Smooth muscle cell (in vitro differentiated cells): ENCODE results near the gene LBP. TPM values are rescaled to one million over a fixed set of nuclear protein-coding genes. Genes with fewer than 3 reads are reported as not detected.

ENCODE experiments used
- DNase-seq: peaks from one replicate; lab custom pipeline; 2025; ENCODE audit not compliant: unreplicated experiment; lab: John Stamatoyannopoulos, UW
- H2AFZ ChIP-seq: fragments of 200-600 bp; sonication (generic); 2 replicates; pipeline ENCODE4 v1.6.0; 2016; ENCODE audit warnings: antibody characterized with exemption, low read depth, mild to moderate bottlenecking
- H3F3A ChIP-seq: fragments of 200-600 bp; sonication (generic); 2 replicates; pipeline ENCODE4 v1.6.0; 2017; ENCODE audit warnings: antibody characterized with exemption, low read depth
- H3K27ac ChIP-seq: fragments of 200-600 bp; sonication (generic); 2 replicates; pipeline ENCODE4 v1.5.1; 2016; ENCODE audit warnings: low read depth, mild to moderate bottlenecking
- H3K27me3 ChIP-seq: fragments of 200-600 bp; sonication (generic); 2 replicates; pipeline ENCODE4 v1.6.1; 2016; ENCODE audit warnings: low read depth, mild to moderate bottlenecking
- H3K36me3 ChIP-seq: fragments of 200-600 bp; sonication (generic); 2 replicates; pipeline ENCODE4 v1.5.1; 2016; ENCODE audit warnings: low read depth
- H3K4me1 ChIP-seq: fragments of 200-600 bp; sonication (generic); 2 replicates; pipeline ENCODE4 v1.5.1; 2016; ENCODE audit warnings: low read depth
- H3K4me2 ChIP-seq: fragments of 200-600 bp; sonication (generic); 2 replicates; pipeline ENCODE4 v1.6.0; 2016; ENCODE audit warnings: mild to moderate bottlenecking
- H3K4me3 ChIP-seq: fragments of 200-600 bp; sonication (generic); 2 replicates; pipeline ENCODE4 v1.5.1; 2016; ENCODE audit warnings: mild to moderate bottlenecking
- H3K79me2 ChIP-seq: fragments of 200-600 bp; sonication (generic); 2 replicates; pipeline ENCODE4 v1.6.0; 2016; ENCODE audit warnings: low read depth, mild to moderate bottlenecking
- H3K9ac ChIP-seq: fragments of 200-600 bp; sonication (generic); 2 replicates; pipeline ENCODE4 v1.6.0; 2016; ENCODE audit warnings: low read depth
- H3K9me3 ChIP-seq: fragments of 200-600 bp; sonication (generic); replicated peaks from 2 replicates; pipeline ENCODE4 v1.5.1; 2016; ENCODE audit warnings: low read depth
- H4K20me1 ChIP-seq: fragments of 200-600 bp; sonication (generic); 2 replicates; pipeline ENCODE4 v1.6.0; 2016; ENCODE audit warnings: low read depth
- WGBS: methylation state at CpG from one replicate; pipeline ENCODE4 v1.1.7; 2016; ENCODE audit warnings: low lambda C conversion rate; 5-methylcytosine and 5-hydroxymethylcytosine counted together
- polyA plus RNA-seq: library from polyadenylated mRNA; unstranded; fragments of >200 nt; fragmentation: Nextera tagmentation; extraction: Ambion mirVana; gene quantifications from 2 replicates; pipeline ENCODE4 v1.2.1, GENCODE V29; 2016
- total RNA-seq: library from RNA; depleted of rRNA; stranded (reverse); fragments of >200 nt; gene quantifications from 2 replicates; pipeline ENCODE4 v1.2.3, GENCODE V29; 2014
- TF ChIP-seq, protein P1 (sequence below): fragments of 200-600 bp; sonication (generic); IDR thresholded peaks from 2 replicates; pipeline ENCODE4 v1.5.1; 2017; ENCODE audit warnings: borderline replicate concordance, mild to moderate bottlenecking, antibody characterized with exemption; ENCODE audit not compliant: insufficient read depth, poor library complexity, severe bottlenecking

The LBP gene
- total and polyA plus RNA-seq, 2 experiments from 2014 or later = not detected

- Histone ChIP-seq H3K27ac (no peak overlapping the region), H3K27me3 (peaks cover 11% of the 10 kb centered on the region), H3K4me1 (no peaks in the 10 kb centered on the region), H4K20me1 (no peaks in the 10 kb centered on the region), H3K9me3 (no peaks in the 10 kb centered on the region), H2AFZ (no peak overlapping the region), H3K9ac (no peak overlapping the region), H3K36me3 (no peaks in the 10 kb centered on the region), H3K4me3 (no peak overlapping the region), H3F3A (no peaks in the 10 kb centered on the region), H3K79me2 (no peaks in the 10 kb centered on the region), H3K4me2 (no peak overlapping the region)
- WGBS = 79% methylated on average over 3 of the region's 3 CpGs
- no peak for DNase-seq
- TF ChIP-seq, protein P1, sequence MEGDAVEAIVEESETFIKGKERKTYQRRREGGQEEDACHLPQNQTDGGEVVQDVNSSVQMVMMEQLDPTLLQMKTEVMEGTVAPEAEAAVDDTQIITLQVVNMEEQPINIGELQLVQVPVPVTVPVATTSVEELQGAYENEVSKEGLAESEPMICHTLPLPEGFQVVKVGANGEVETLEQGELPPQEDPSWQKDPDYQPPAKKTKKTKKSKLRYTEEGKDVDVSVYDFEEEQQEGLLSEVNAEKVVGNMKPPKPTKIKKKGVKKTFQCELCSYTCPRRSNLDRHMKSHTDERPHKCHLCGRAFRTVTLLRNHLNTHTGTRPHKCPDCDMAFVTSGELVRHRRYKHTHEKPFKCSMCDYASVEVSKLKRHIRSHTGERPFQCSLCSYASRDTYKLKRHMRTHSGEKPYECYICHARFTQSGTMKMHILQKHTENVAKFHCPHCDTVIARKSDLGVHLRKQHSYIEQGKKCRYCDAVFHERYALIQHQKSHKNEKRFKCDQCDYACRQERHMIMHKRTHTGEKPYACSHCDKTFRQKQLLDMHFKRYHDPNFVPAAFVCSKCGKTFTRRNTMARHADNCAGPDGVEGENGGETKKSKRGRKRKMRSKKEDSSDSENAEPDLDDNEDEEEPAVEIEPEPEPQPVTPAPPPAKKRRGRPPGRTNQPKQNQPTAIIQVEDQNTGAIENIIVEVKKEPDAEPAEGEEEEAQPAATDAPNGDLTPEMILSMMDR = no peak
Measured at GRCh38 chr20:38325167-38325566, 21.1 kb upstream of the LBP start.

GRCh38 chr20:38325905-38326304 is 20.4 kb upstream of the LBP start:
- no peak overlapping the region for H3K4me3 ChIP-seq
- TF ChIP-seq, protein P1 = no peak
- H3K79me2 ChIP-seq = no peaks in the 10 kb centered on the region
- WGBS = 78% methylated on average over 3 of the region's 3 CpGs
- H3K4me2 ChIP-seq = no peak overlapping the region
- H3K9ac ChIP-seq = no peak overlapping the region
- H4K20me1 ChIP-seq = no peaks in the 10 kb centered on the region
- no peaks in the 10 kb centered on the region for H3K4me1 ChIP-seq
- H3K36me3 ChIP-seq = no peaks in the 10 kb centered on the region
- H3K27ac ChIP-seq = no peak overlapping the region
- H3K27me3 ChIP-seq = peaks cover 11% of the 10 kb centered on the region
- H2AFZ ChIP-seq = no peak overlapping the region
- no peaks in the 10 kb centered on the region for H3F3A ChIP-seq
- no peak for DNase-seq
- no peaks in the 10 kb centered on the region for H3K9me3 ChIP-seq

DNA sequence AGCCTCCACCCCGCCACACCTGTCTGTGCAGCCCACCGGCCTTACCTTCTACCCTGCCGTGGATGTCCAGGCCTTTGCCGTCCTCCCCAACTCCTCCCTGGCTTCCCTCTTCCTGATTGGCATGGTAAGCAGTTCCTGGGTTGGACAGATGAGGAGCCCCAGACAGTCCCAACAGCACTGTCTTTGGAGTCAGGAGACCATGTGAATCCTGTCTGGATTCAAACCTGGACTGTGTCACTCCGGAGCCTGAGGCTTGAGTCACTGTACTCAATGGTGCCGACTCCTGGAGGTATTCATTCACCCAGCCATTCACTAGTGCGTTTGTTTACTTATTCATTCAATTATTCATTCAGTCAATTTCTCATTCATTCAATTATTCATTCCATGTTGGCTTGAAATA is 20.0 kb upstream of the LBP start:
- H3K79me2 ChIP-seq = no peaks in the 10 kb centered on the region
- peaks cover 11% of the 10 kb centered on the region for H3K27me3 ChIP-seq
- no peaks in the 10 kb centered on the region for H4K20me1 ChIP-seq
- H3K9me3 ChIP-seq = no peaks in the 10 kb centered on the region
- H3K4me2 ChIP-seq = no peak overlapping the region
- no peak overlapping the region for H3K4me3 ChIP-seq
- no peak for DNase-seq
- H3K27ac ChIP-seq = no peak overlapping the region
- 83% methylated on average over 7 of the region's 7 CpGs for WGBS
- no peaks in the 10 kb centered on the region for H3F3A ChIP-seq
- TF ChIP-seq, protein P1 = no peak
- H3K9ac ChIP-seq = no peak overlapping the region
- no peaks in the 10 kb centered on the region for H3K36me3 ChIP-seq
- no peak overlapping the region for H2AFZ ChIP-seq
- H3K4me1 ChIP-seq = no peaks in the 10 kb centered on the region

DNA sequence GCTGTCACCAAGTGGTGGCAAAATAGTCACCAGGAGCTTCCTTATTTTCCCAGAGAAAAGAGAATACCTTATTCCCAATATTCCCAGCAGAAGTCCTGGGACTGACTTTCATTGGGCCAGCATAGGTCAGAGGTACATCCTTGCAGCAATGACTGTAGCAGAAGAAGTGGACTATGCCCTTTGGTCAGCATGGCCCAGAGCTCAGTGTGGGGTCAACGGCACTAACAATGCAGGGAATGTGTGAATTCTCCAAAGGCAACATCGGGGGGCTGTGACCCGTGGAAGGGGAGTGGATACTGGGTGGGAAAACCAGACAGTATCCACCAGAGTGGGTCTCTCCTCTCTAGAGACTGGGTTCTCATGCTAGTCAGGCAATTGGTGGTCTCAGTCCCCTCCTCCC is 15.6 kb upstream of the LBP start:
- Histone ChIP-seq H3K9ac (no peak overlapping the region), H3K27me3 (peaks cover 9% of the 10 kb centered on the region), H3K4me2 (no peak overlapping the region), H3K36me3 (no peaks in the 10 kb centered on the region), H3K9me3 (no peaks in the 10 kb centered on the region), H3F3A (no peaks in the 10 kb centered on the region), H3K27ac (no peak overlapping the region), H3K4me3 (no peak overlapping the region), H3K4me1 (no peaks in the 10 kb centered on the region), H4K20me1 (no peaks in the 10 kb centered on the region), H3K79me2 (no peaks in the 10 kb centered on the region), H2AFZ (no peak overlapping the region)
- 75% methylated on average over 3 of the region's 3 CpGs for WGBS
- TF ChIP-seq, protein P1 = no peak
- no peak for DNase-seq
